GM18907 (cell line): ENCODE data around the gene PEX11G.
"Not testable (repeated sequence)": the region's sequence is repeated elsewhere in the genome, so short reads cannot be mapped to it uniquely, and the experiment has no call there.

Source experiments
- ATAC-seq: cut with Tn5 transposase; IDR thresholded peaks from one replicate; pipeline ENCODE4 v1.9.1; 2021; ENCODE audit warnings: mild to moderate bottlenecking, moderate library complexity; ENCODE audit not compliant: unreplicated experiment

PEX11G gene

GRCh38 chr19:7441468-7442146 lies 47.2 kb downstream of the PEX11G start:
- ATAC-seq, result no peak

- no peak for ATAC-seq
These were observed 48.5 kb downstream of the PEX11G start for GRCh38 chr19:7440188-7440975.

GRCh38 chr19:7435586-7435985 lies 53.2 kb downstream of the PEX11G start:
- no peak for ATAC-seq

GRCh38 chr19:7434391-7434790 lies 54.4 kb downstream of the PEX11G start:
- ATAC-seq, result no peak

DNA sequence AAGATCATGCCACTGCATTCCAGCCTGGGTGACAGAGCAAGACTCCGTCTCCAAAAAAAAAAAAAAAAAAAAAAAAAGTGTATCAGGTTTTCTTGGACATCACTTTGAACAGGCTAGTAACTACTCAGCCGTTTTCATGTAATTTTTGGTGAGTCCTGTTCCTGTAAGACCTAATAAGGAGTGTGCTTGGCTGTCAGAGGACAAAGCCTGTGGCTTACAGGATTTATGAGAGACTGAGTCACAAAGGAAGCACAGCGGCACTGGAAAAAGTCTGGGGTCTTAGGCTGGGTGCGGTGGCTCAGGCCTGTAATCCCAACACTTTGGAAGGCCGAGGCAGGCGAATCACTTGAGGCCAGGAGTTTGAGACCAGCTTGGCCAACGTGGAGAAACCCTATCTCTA lies 55.4 kb downstream of the PEX11G start:
- not testable (repeated sequence) for ATAC-seq

- no peak for ATAC-seq
These were observed 59.1 kb downstream of the PEX11G start for GRCh38 chr19:7429638-7430282.

GRCh38 chr19:7428651-7429113 lies 60.2 kb downstream of the PEX11G start:
- ATAC-seq, result no peak

GRCh38 chr19:7427944-7428343 lies 60.9 kb downstream of the PEX11G start:
- ATAC-seq, result no peak

GRCh38 chr19:7426986-7427385 lies 61.8 kb downstream of the PEX11G start:
- ATAC-seq, result no peak
